Trophoblast cell (in vitro differentiated cells and primary cell): ENCODE measurements around the gene GALNTL6.
"Not testable (repeated sequence)": the region's sequence is repeated elsewhere in the genome, so short reads cannot be mapped to it uniquely, and the experiment has no call there.

ENCODE experiments used
- DNase-seq, 2 donors: peaks; one replicate each; pipeline ENCODE4 v3.0.0-alpha.2; 2016
- H2AFZ ChIP-seq: 2 replicates; pipeline ENCODE4 v1.6.1; 2013; ENCODE audit warnings: low read length, moderate library complexity, mild to moderate bottlenecking; ENCODE audit not compliant: insufficient read depth, poor library complexity
- H2AK5ac ChIP-seq: 2 replicates; pipeline ENCODE4 v1.6.1; 2013; ENCODE audit warnings: mild to moderate bottlenecking, low read length
- H2BK120ac ChIP-seq: 2 replicates; pipeline ENCODE4 v1.6.1; 2013; ENCODE audit warnings: low read length, mild to moderate bottlenecking, moderate library complexity; ENCODE audit not compliant: insufficient read depth, poor library complexity
- H2BK12ac ChIP-seq: 2 replicates; pipeline ENCODE4 v1.6.1; 2013; ENCODE audit warnings: mild to moderate bottlenecking, low read length, moderate library complexity
- H2BK5ac ChIP-seq: 2 replicates; pipeline ENCODE4 v1.6.1; 2013; ENCODE audit warnings: low read length, low read depth, moderate library complexity, mild to moderate bottlenecking; ENCODE audit not compliant: poor library complexity
- H3K14ac ChIP-seq: 2 replicates; pipeline ENCODE4 v1.6.1; 2013; ENCODE audit warnings: mild to moderate bottlenecking, low read length
- H3K18ac ChIP-seq: 2 replicates; pipeline ENCODE4 v1.6.1; 2013; ENCODE audit warnings: mild to moderate bottlenecking, low read length
- H3K23ac ChIP-seq: 2 replicates; pipeline ENCODE4 v1.6.1; 2013; ENCODE audit warnings: low read length
- H3K27ac ChIP-seq: 2 replicates; pipeline ENCODE4 v1.5.1; 2013; ENCODE audit warnings: low read depth, mild to moderate bottlenecking, inconsistent platforms, low read length, moderate library complexity
- H3K27me3 ChIP-seq: 2 replicates; pipeline ENCODE4 v1.6.1; 2013; ENCODE audit warnings: inconsistent platforms, mild to moderate bottlenecking, low read length, moderate library complexity; ENCODE audit not compliant: insufficient read depth
- H3K36me3 ChIP-seq, 2 experiments: 1 replicate in 1 of 2; 2 replicates in 1 of 2; pipeline ENCODE4 v1.6.1; 2013; ENCODE audit warnings: low read length in 2 of 2, mild to moderate bottlenecking in 2 of 2, moderate library complexity in 1 of 2; ENCODE audit not compliant: insufficient read depth in 2 of 2, control insufficient read depth in 1 of 2
- H3K4ac ChIP-seq: 2 replicates; pipeline ENCODE4 v1.6.1; 2013; ENCODE audit warnings: low read depth, mild to moderate bottlenecking, low read length, moderate library complexity
- H3K4me1 ChIP-seq, 2 experiments: 1 replicate in 1 of 2; 2 replicates in 1 of 2; pipeline ENCODE4 v1.6.1; 2013; ENCODE audit warnings: low read length in 2 of 2, mild to moderate bottlenecking in 2 of 2, moderate library complexity in 1 of 2; ENCODE audit not compliant: insufficient read depth in 2 of 2, control insufficient read depth in 1 of 2
- H3K4me2 ChIP-seq: 2 replicates; pipeline ENCODE4 v1.6.1; 2013; ENCODE audit warnings: inconsistent platforms, mild to moderate bottlenecking, low read length, moderate library complexity
- H3K4me3 ChIP-seq: 2 replicates; pipeline ENCODE4 v1.5.1; 2013; ENCODE audit warnings: mild to moderate bottlenecking, low read depth, low read length, inconsistent platforms
- H3K79me1 ChIP-seq: one replicate; pipeline ENCODE4 v1.6.1; 2013; ENCODE audit warnings: low read length
- H3K79me2 ChIP-seq: 2 replicates; pipeline ENCODE4 v1.6.1; 2013; ENCODE audit warnings: low read length, mild to moderate bottlenecking; ENCODE audit not compliant: control insufficient read depth, insufficient read depth, poor library complexity
- H3K9ac ChIP-seq: 2 replicates; pipeline ENCODE4 v1.6.1; 2013; ENCODE audit warnings: mild to moderate bottlenecking, low read length
- H3K9me3 ChIP-seq: 2 replicates; pipeline ENCODE4 v1.6.1; 2013; ENCODE audit warnings: low read depth, mild to moderate bottlenecking, control low read depth, inconsistent platforms, low read length; ENCODE audit not compliant: insufficient read depth
- H4K12ac ChIP-seq: 2 replicates; pipeline ENCODE4 v1.6.1; 2013; ENCODE audit warnings: low read depth, mild to moderate bottlenecking, low read length, moderate library complexity
- H4K8ac ChIP-seq: 2 replicates; pipeline ENCODE4 v1.6.1; 2013; ENCODE audit warnings: low read depth, mild to moderate bottlenecking, low read length, moderate library complexity
- H4K91ac ChIP-seq: one replicate; pipeline ENCODE4 v1.6.1; 2013; ENCODE audit warnings: low read depth, mild to moderate bottlenecking, low read length, moderate library complexity
- WGBS: extraction: QIAGEN DNeasy Blood & Tissue Kit; methylation state at CpG from one replicate; pipeline ENCODE4 v1.1.7; 2013; ENCODE audit warnings: missing lambda C conversion rate; ENCODE audit not compliant: insufficient read length, insufficient coverage; ENCODE audit errors: extremely low coverage; 5-methylcytosine and 5-hydroxymethylcytosine counted together

Gene GALNTL6

DNA sequence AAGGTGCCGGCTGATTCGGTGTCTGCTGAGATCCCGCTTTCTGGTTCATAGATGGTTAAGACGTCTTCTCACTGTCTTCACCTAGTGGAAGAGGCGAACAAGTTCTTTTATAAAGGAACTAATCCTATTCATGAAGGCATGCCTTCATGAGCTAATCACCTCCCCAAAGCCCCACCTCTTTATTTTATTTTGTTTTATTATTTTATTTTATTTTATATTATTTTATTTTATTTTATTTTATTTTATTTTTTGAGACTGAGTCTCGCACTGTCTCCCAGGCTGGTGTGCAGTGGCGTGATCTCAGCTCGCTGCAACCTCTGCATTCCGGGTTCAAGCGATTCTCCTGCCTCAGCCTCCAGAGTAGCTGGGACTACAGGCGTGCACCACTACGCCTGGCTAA lies 615.8 kb downstream of the GALNTL6 start:
- no CpG with 5 or more reads among the region's 12 CpGs for WGBS

DNA sequence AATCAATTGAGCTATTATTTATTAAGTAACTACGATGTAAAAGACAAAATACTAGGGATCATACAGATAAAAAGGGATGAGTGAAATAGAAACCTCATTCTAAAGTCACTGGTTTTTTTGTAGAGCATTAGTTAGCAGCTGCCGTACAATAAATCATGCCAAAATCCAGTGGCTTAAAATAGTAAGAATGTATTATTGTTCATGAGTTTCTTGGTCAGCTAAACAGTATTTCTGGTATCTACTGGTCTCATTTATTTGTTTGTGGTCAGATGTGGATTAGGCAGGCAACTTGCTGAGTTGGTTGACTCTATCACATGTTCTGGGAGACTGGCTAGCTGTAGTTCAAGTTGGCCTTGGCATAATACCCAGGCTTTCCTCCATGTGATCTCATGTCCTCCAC lies 667.3 kb downstream of the GALNTL6 start:
- Histone ChIP-seq H2BK12ac (no peak overlapping the region), H3K4me3 (no peak overlapping the region), H2AK5ac (no peak overlapping the region), H3K9me3 (peaks cover 6% of the 10 kb centered on the region), H3K4ac (no peak overlapping the region), H3K79me1 (no peaks in the 10 kb centered on the region), H3K4me2 (no peak overlapping the region), H3K79me2 (no peaks in the 10 kb centered on the region), H3K27ac (no peak overlapping the region), H3K23ac (no peak overlapping the region), H4K8ac (no peak overlapping the region), H3K4me1 (no peaks in the 10 kb centered on the region), H2BK120ac (no peak overlapping the region), H3K27me3 (no peaks in the 10 kb centered on the region), H3K18ac (no peak overlapping the region), H3K36me3 (no peaks in the 10 kb centered on the region), H3K14ac (no peak overlapping the region), H2AFZ (no peak overlapping the region), H4K91ac (no peak overlapping the region), H4K12ac (no peak overlapping the region), H3K9ac (no peak overlapping the region), H2BK5ac (no peak overlapping the region)
- DNase-seq: no peak
- no CpG with 5 or more reads among the region's 2 CpGs for WGBS

More for the DNA sequence above, 615.8 kb downstream of the GALNTL6 start:
- H3K14ac ChIP-seq, H3K18ac ChIP-seq, H3K9ac ChIP-seq, H3K27ac ChIP-seq, H2BK120ac ChIP-seq, H3K23ac ChIP-seq, H3K79me1 ChIP-seq, H2AK5ac ChIP-seq, H4K12ac ChIP-seq, H4K91ac ChIP-seq, H3K9me3 ChIP-seq, DNase-seq, H2BK12ac ChIP-seq, H2AFZ ChIP-seq, H3K79me2 ChIP-seq, H4K8ac ChIP-seq, H3K27me3 ChIP-seq, H2BK5ac ChIP-seq, H3K4me1 ChIP-seq, H3K4ac ChIP-seq, H3K36me3 ChIP-seq, H3K4me2 ChIP-seq, H3K4me3 ChIP-seq: not testable (repeated sequence)

DNA sequence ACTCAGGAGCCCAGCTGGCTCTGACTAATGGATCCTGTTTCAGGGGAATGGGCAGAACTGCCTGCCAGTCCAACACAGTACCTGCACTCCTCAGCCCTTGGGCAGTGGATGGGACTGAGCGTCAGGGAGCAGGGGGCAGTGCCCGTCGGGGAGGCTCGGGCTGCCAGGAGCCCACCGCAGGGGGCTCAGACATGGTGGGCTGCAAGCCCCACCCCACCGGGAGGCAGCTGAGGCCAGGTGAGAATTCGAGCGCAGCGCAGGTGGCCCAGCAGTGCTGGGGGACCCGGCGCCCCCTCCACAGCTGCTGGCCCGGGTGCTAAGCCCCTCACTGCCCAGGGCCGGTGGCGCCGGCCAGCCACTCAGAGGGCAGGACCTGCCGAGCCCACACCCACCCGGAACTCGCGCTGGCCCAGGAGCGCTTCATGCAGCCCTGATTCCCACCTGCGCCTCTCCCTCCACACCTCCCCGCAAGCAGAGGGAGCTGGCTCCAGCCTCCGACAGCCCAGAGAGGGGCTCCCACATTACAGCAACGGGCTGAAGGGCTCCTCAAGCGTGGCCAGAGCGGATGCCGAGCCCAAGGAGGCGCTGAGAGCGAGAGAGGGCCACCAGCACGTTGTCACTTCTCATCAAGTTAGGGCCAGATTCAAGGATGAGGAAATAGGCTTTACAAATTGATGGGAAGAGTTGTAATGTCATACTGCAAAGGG lies 668.8 kb downstream of the GALNTL6 start:
- H3K4ac ChIP-seq: no peak overlapping the region
- no peaks in the 10 kb centered on the region for H3K27me3 ChIP-seq
- no peak overlapping the region for H3K27ac ChIP-seq
- no peak overlapping the region for H2BK5ac ChIP-seq
- DNase-seq: no peak
- no peak overlapping the region for H4K91ac ChIP-seq
- H3K9me3 ChIP-seq: peaks cover 6% of the 10 kb centered on the region
- no peak overlapping the region for H3K14ac ChIP-seq
- WGBS: no CpG with 5 or more reads among the region's 30 CpGs
- no peak overlapping the region for H3K9ac ChIP-seq
- no peak overlapping the region for H2AFZ ChIP-seq
- no peak overlapping the region for H2BK12ac ChIP-seq
- H3K79me1 ChIP-seq: no peaks in the 10 kb centered on the region
- H4K12ac ChIP-seq: no peak overlapping the region
- H3K79me2 ChIP-seq: no peaks in the 10 kb centered on the region
- no peak overlapping the region for H3K23ac ChIP-seq
- H2AK5ac ChIP-seq: no peak overlapping the region
- H3K36me3 ChIP-seq: no peaks in the 10 kb centered on the region
- H3K4me3 ChIP-seq: no peak overlapping the region
- no peaks in the 10 kb centered on the region for H3K4me1 ChIP-seq
- no peak overlapping the region for H3K18ac ChIP-seq
- no peak overlapping the region for H4K8ac ChIP-seq
- no peak overlapping the region for H2BK120ac ChIP-seq
- H3K4me2 ChIP-seq: no peak overlapping the region

DNA sequence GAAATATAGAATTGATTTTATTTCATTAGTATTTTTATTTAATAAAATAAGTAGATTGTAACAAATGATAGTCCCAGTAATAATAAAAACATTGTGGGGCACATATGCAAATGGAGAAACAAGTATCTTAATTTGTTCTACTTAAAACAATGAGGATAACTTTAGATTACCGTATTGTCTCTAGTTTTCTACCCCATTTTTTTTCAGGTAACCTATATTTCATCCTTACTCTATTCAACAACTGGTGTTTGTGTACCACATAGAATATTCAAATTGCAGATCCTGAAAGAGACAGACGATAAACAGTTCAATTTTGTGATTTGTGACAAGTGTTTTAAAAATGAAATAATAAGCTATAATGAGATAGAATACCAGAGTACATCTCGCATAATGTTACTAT lies 671.8 kb downstream of the GALNTL6 start:
- DNase-seq: no peak
- Histone ChIP-seq H3K4ac (no peak overlapping the region), H3K4me3 (no peak overlapping the region), H2BK12ac (no peak overlapping the region), H3K14ac (no peak overlapping the region), H3K18ac (no peak overlapping the region), H3K27ac (no peak overlapping the region), H2BK5ac (no peak overlapping the region), H4K91ac (no peak overlapping the region), H2AK5ac (no peak overlapping the region), H3K79me1 (no peaks in the 10 kb centered on the region), H2AFZ (no peak overlapping the region), H3K27me3 (no peaks in the 10 kb centered on the region), H3K4me1 (no peaks in the 10 kb centered on the region), H4K8ac (no peak overlapping the region), H4K12ac (no peak overlapping the region), H3K79me2 (no peaks in the 10 kb centered on the region), H3K36me3 (no peaks in the 10 kb centered on the region), H3K9me3 (peaks cover 6% of the 10 kb centered on the region), H3K23ac (no peak overlapping the region), H2BK120ac (no peak overlapping the region), H3K4me2 (no peak overlapping the region), H3K9ac (no peak overlapping the region)
- no CpG with 5 or more reads among the region's 3 CpGs for WGBS
